Suprapubic skin (tissue), 4 donors: ENCODE results near the gene MBD2.

Experiments
- POLR2A ChIP-seq, 2 donors: fragments of 450-650 bp; IDR thresholded peaks; one replicate each; pipeline ENCODE4 v1.6.1; 2017; ENCODE audit warnings: antibody characterized with exemption in 2 of 2, mild to moderate bottlenecking in 2 of 2, moderate library complexity in 2 of 2
- POLR2AphosphoS5 ChIP-seq, 3 donors: sonication (generic); formaldehyde crosslinking; IDR thresholded peaks; one replicate each; pipeline ENCODE4 v1.6.1; 2017; ENCODE audit warnings: antibody characterized with exemption in 3 of 3
- TF ChIP-seq, protein P1 (sequence below), 2 donors: fragments of 200-600 bp in 1 of 2; fragments of 450-650 bp in 1 of 2; sonication (generic) in 1 of 2; IDR thresholded peaks; one replicate each; pipeline ENCODE4 v1.5.1; 2016 to 2019; ENCODE audit warnings: antibody characterized with exemption in 2 of 2, mild to moderate bottlenecking in 1 of 2, moderate library complexity in 1 of 2

DNA sequence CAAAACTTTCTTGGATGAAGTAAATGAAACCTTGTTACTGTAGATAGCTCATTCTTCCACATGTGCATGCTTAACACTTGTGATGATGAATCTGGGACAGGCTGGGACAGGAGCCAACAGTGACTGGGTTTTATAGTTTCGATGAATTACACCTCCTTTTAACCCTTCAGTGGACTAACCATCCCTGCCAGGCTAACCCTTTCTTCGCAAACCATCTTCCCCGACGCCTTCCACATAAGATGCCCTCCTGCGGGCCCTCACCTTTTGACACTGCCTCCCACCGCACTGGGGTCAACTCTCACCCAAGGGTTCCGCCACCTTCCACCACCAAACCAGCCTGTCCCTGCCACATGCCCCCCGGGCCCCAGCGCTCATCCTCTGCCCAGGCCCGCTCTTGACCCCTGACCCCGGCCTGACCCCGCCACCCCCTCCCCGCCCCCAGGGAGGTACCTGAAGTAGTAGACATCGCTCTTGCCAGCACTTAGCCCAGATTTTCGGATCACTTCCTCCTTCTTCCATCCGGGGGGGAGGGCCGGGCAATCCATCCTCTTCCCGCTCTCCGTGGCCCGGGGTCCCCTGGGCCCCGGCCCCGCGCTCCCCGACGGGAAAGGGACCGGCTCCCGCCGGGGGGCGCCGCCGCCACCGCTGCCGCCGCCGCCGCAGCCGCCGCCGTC is 764 bp downstream of the MBD2 start:
- TF ChIP-seq, protein P1, sequence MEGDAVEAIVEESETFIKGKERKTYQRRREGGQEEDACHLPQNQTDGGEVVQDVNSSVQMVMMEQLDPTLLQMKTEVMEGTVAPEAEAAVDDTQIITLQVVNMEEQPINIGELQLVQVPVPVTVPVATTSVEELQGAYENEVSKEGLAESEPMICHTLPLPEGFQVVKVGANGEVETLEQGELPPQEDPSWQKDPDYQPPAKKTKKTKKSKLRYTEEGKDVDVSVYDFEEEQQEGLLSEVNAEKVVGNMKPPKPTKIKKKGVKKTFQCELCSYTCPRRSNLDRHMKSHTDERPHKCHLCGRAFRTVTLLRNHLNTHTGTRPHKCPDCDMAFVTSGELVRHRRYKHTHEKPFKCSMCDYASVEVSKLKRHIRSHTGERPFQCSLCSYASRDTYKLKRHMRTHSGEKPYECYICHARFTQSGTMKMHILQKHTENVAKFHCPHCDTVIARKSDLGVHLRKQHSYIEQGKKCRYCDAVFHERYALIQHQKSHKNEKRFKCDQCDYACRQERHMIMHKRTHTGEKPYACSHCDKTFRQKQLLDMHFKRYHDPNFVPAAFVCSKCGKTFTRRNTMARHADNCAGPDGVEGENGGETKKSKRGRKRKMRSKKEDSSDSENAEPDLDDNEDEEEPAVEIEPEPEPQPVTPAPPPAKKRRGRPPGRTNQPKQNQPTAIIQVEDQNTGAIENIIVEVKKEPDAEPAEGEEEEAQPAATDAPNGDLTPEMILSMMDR (IDR thresholded peaks at IDR 0.05), result peak in 1 of 2 donors; percentile 8
- TF ChIP-seq POLR2AphosphoS5 (IDR thresholded peaks at IDR 0.05), result no peak
- no peak for TF ChIP-seq POLR2A (IDR thresholded peaks at IDR 0.05)
